Measurements from ENCODE around the gene NOC3L. TPM values are rescaled to one million over a fixed set of nuclear protein-coding genes. Genes with fewer than 3 reads are reported as not detected.
A peak's percentile ranks its signal among the peaks of the same experiment; 100 is the strongest.

The NOC3L gene
- total RNA-seq, 1 donor = 39.7 TPM

DNA sequence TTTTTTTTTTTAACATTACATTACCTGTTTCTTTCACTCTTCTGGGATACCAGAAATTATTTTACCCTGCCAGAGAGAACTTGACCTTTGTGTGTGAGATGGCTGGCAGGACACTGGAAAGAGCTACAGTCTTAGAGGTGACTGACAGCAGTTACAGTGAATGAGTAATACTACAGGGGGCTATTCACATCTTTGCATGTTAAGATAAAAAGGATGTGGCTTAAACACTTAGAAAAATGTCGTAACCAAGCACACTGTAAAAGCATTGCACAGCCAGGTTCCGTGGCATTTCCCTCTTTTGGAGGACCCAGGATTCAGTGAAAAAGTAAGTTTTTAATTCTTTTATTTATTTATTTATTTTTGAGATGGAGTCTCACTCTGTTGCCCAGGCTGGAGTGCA lies 20.8 kb upstream of the NOC3L start:
- TF ChIP-seq CTCF (IDR thresholded peaks at IDR 0.05; ENCODE audit: insufficient read depth, low read depth, low read length) = no peak
- no peak overlapping the region for H3K4me3 ChIP-seq (ENCODE audit: low read depth, low read length)
- DNase-seq (ENCODE audit: low read depth) = no peak

DNA sequence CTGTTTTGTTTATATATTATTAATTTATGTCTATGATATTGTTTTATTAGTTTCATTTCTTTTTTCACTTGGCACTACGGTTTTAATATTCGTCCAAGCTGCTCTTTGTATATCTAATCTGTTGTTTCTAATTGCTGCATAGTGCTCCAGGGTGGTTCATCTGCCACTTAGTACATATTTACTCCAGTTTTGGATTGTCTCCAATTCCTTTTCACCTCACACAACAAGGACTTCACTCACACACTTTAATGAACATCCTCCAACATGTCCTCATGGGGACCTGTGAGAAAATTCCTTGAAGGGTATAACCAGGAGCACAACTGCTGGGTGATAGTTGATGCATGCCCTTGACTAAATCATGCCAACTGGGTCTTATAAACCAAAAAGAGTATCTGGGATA lies 14.1 kb upstream of the NOC3L start:
- no peak for TF ChIP-seq CTCF (IDR thresholded peaks at IDR 0.05; ENCODE audit: insufficient read depth, low read depth, low read length)
- no peak overlapping the region for H3K4me3 ChIP-seq (ENCODE audit: low read depth, low read length)
- DNase-seq (ENCODE audit: low read depth) = no peak

GRCh38 chr10:94375374-94375773 lies 12.6 kb upstream of the NOC3L start:
- H3K4me3 ChIP-seq (ENCODE audit: low read depth, low read length) = no peak overlapping the region
- no peak for TF ChIP-seq CTCF (IDR thresholded peaks at IDR 0.05; ENCODE audit: insufficient read depth, low read depth, low read length)
- no peak for DNase-seq (ENCODE audit: low read depth)

DNA sequence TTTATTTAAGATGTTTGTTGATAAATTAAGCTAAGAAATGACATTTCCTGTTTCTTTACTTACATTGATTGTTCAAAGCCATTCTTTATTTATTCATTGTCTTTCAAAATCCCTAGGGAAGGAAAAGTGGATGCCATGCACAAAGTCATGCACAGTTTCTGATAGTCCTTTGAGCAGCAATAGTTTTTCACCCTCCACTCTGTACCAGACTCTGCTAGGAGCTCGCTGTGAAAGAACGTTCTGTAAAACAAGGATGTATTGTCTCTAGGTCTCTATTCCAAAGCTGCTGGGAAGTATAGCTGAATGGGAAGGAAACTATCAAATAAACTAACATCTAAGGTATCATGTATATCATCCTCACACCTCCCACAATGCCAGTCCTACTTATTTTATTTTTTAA lies 7.8 kb upstream of the NOC3L start:
- no peak for DNase-seq (ENCODE audit: low read depth)
- no peak for TF ChIP-seq CTCF (IDR thresholded peaks at IDR 0.05; ENCODE audit: insufficient read depth, low read depth, low read length)
- H3K4me3 ChIP-seq (ENCODE audit: low read depth, low read length) = no peak overlapping the region

DNA sequence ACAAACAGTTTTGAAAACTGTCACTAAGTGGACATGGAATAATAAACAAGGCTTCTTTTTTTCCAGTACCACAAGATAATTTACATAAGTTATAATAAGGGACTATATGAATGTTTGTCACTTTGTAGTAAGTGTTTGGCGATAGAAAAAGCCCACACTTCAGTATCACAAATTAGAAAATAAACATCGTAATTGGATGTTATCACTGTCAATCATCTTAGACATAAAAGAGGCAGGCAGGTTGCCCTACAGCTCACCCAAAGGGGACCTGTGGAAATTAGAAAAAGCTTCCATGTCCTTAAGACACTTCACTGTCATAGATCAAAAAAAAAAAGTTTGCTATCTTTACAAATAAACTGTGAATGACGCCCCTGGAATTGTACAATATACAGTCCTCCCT lies 3.6 kb upstream of the NOC3L start:
- no peak overlapping the region for H3K4me3 ChIP-seq (ENCODE audit: low read depth, low read length)
- DNase-seq (ENCODE audit: low read depth) = no peak
- TF ChIP-seq CTCF (IDR thresholded peaks at IDR 0.05; ENCODE audit: insufficient read depth, low read depth, low read length) = no peak

- no peak for TF ChIP-seq CTCF (IDR thresholded peaks at IDR 0.05; ENCODE audit: insufficient read depth, low read depth, low read length)
- DNase-seq (ENCODE audit: low read depth) = no peak
- H3K4me3 ChIP-seq (ENCODE audit: low read depth, low read length) = no peak overlapping the region
Observed at GRCh38 chr10:94364482-94364881, 1.7 kb upstream of the NOC3L start.

- DNase-seq (ENCODE audit: low read depth) = no peak
- no peak for TF ChIP-seq CTCF (IDR thresholded peaks at IDR 0.05; ENCODE audit: insufficient read depth, low read depth, low read length)
- peak overlapping the region; percentile 87 for H3K4me3 ChIP-seq (ENCODE audit: low read depth, low read length)
Observed at GRCh38 chr10:94363251-94363565, 469 bp upstream of the NOC3L start.
